Measurements from ENCODE around the gene RAB6C.
"Not testable (repeated sequence)": the region's sequence is repeated elsewhere in the genome, so short reads cannot be mapped to it uniquely, and the experiment has no call there.

The RAB6C gene

GRCh38 chr2:129996657-129997237 lies 17.3 kb downstream of the RAB6C start:
- not testable (repeated sequence) for DNase-seq (ENCODE audit: low read depth)

GRCh38 chr2:129998771-129999170 lies 19.3 kb downstream of the RAB6C start:
- not testable (repeated sequence) for DNase-seq (ENCODE audit: low read depth)

- not testable (repeated sequence) for DNase-seq (ENCODE audit: low read depth)
Observed at GRCh38 chr2:130005862-130006261, 26.4 kb downstream of the RAB6C start.

GRCh38 chr2:130016701-130017100 lies 37.2 kb downstream of the RAB6C start:
- DNase-seq (ENCODE audit: low read depth), result not testable (repeated sequence)

GRCh38 chr2:130019402-130019801 lies 39.9 kb downstream of the RAB6C start:
- DNase-seq (ENCODE audit: low read depth), result no peak

- not testable (repeated sequence) for DNase-seq (ENCODE audit: low read depth)
Observed at GRCh38 chr2:130020069-130020468, 40.6 kb downstream of the RAB6C start.

- DNase-seq (ENCODE audit: low read depth), result not testable (repeated sequence)
Observed at GRCh38 chr2:130025931-130026330, 46.5 kb downstream of the RAB6C start.

Data from non-pigmented ciliary epithelial cell (primary cell).